Measurements from ENCODE around the gene ATOSB.

ATOSB gene

DNA sequence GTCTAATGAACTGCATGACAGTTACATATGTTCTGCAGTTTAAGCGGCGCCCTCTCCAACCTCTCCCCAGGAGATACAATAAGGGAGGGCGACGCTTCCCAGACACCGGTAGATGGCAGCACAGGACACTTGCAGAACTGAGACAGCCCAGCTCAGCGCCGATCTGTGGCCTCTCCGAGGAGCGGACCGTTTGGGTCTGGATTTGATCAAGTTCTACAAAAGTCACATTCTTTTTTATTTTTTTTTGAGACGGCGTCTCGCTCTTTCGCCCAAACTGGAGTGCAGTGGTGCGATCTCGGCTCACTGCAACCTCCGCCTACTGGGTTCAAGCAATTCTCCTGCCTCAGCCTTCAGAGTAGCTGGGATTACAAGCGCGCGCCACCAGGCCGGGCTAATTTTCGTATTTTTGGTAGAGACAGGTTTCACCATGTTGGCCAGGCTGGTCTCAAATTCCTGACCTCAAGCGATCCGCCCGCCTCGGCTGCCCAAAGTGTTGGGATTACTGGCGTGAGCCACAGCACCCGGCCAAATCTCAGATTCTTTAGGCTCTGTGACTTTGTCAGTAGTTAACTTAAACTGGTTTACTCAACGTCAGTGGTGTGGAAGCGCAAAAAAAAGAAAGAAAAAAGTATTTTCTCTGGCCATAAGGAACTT is 1.4 kb upstream of the ATOSB start:
- peaks cover 19% of the 10 kb centered on the region for H3F3A ChIP-seq (ENCODE audit: control insufficient read depth, insufficient read depth)

GRCh38 chr9:35116539-35116897 is 856 bp upstream of the ATOSB start:
- H3K4me3 ChIP-seq (ENCODE audit: low read length) = peak overlapping the region; percentile 94
- H3K36me3 ChIP-seq (ENCODE audit: control insufficient read depth, low read length) = no peaks in the 10 kb centered on the region
- H3F3A ChIP-seq (ENCODE audit: control insufficient read depth, insufficient read depth) = peaks cover 19% of the 10 kb centered on the region
- H3K9me3 ChIP-seq (ENCODE audit: control insufficient read depth, insufficient read depth, low read length) = no peaks in the 10 kb centered on the region
- peaks cover 37% of the 10 kb centered on the region for H3K4me1 ChIP-seq (ENCODE audit: control insufficient read depth, low read length)
- no peaks in the 10 kb centered on the region for H3K27me3 ChIP-seq (ENCODE audit: control insufficient read depth, low read length)
- TF ChIP-seq, protein P1, sequence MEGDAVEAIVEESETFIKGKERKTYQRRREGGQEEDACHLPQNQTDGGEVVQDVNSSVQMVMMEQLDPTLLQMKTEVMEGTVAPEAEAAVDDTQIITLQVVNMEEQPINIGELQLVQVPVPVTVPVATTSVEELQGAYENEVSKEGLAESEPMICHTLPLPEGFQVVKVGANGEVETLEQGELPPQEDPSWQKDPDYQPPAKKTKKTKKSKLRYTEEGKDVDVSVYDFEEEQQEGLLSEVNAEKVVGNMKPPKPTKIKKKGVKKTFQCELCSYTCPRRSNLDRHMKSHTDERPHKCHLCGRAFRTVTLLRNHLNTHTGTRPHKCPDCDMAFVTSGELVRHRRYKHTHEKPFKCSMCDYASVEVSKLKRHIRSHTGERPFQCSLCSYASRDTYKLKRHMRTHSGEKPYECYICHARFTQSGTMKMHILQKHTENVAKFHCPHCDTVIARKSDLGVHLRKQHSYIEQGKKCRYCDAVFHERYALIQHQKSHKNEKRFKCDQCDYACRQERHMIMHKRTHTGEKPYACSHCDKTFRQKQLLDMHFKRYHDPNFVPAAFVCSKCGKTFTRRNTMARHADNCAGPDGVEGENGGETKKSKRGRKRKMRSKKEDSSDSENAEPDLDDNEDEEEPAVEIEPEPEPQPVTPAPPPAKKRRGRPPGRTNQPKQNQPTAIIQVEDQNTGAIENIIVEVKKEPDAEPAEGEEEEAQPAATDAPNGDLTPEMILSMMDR (IDR thresholded peaks at IDR 0.05; ENCODE audit: low read depth, low read length, poor library complexity, severe bottlenecking) = no peak
- no peak for TF ChIP-seq EZH2phosphoT487 (IDR thresholded peaks at IDR 0.05; ENCODE audit: borderline replicate concordance, low read length)
- no peak overlapping the region for H3K27ac ChIP-seq (ENCODE audit: low read depth, low read length)
- H3K79me2 ChIP-seq (ENCODE audit: control insufficient read depth, low read length) = no peaks in the 10 kb centered on the region
- peak overlapping the region; percentile 97 for H3K4me2 ChIP-seq (ENCODE audit: low read length)
- H3K9me2 ChIP-seq (replicated peaks; ENCODE audit: control insufficient read depth, low read length) = no peaks in the 10 kb centered on the region
- H4K20me1 ChIP-seq (ENCODE audit: control insufficient read depth, insufficient read depth, low read depth, low read length) = no peaks in the 10 kb centered on the region

More for the DNA sequence above, 1.4 kb upstream of the ATOSB start:
- Histone ChIP-seq H3K4me3 (ENCODE audit: low read length) (peak overlapping the region; percentile 94), H3K27me3 (ENCODE audit: control insufficient read depth, low read length) (no peaks in the 10 kb centered on the region), H3K4me2 (ENCODE audit: low read length) (peak overlapping the region; percentile 97), H3K36me3 (ENCODE audit: control insufficient read depth, low read length) (no peaks in the 10 kb centered on the region), H3K4me1 (ENCODE audit: control insufficient read depth, low read length) (peaks cover 33% of the 10 kb centered on the region), H3K9me2 (replicated peaks; ENCODE audit: control insufficient read depth, low read length) (no peaks in the 10 kb centered on the region), H3K9me3 (ENCODE audit: control insufficient read depth, insufficient read depth, low read length) (no peaks in the 10 kb centered on the region), H3K27ac (ENCODE audit: low read depth, low read length) (no peak overlapping the region), H3K79me2 (ENCODE audit: control insufficient read depth, low read length) (no peaks in the 10 kb centered on the region), H4K20me1 (ENCODE audit: control insufficient read depth, insufficient read depth, low read depth, low read length) (no peaks in the 10 kb centered on the region)
- TF ChIP-seq, protein P1 (IDR thresholded peaks at IDR 0.05; ENCODE audit: low read depth, low read length, poor library complexity, severe bottlenecking) = peak; percentile 88
- TF ChIP-seq EZH2phosphoT487 (IDR thresholded peaks at IDR 0.05; ENCODE audit: borderline replicate concordance, low read length) = no peak

- Histone ChIP-seq H3F3A (ENCODE audit: control insufficient read depth, insufficient read depth) (peaks cover 19% of the 10 kb centered on the region), H3K9me3 (ENCODE audit: control insufficient read depth, insufficient read depth, low read length) (no peaks in the 10 kb centered on the region), H4K20me1 (ENCODE audit: control insufficient read depth, insufficient read depth, low read depth, low read length) (no peaks in the 10 kb centered on the region), H3K79me2 (ENCODE audit: control insufficient read depth, low read length) (no peaks in the 10 kb centered on the region), H3K36me3 (ENCODE audit: control insufficient read depth, low read length) (no peaks in the 10 kb centered on the region), H3K9me2 (replicated peaks; ENCODE audit: control insufficient read depth, low read length) (no peaks in the 10 kb centered on the region), H3K27me3 (ENCODE audit: control insufficient read depth, low read length) (0 out of 2 replicates have a peak, but pooled peaks cover 3% of the 10 kb centered on the region), H3K27ac (ENCODE audit: low read depth, low read length) (peak overlapping the region; percentile 85), H3K4me3 (ENCODE audit: low read length) (peak overlapping the region; percentile 94), H3K4me2 (ENCODE audit: low read length) (peak overlapping the region; percentile 97), H3K4me1 (ENCODE audit: control insufficient read depth, low read length) (peaks cover 45% of the 10 kb centered on the region)
- TF ChIP-seq, protein P1 (IDR thresholded peaks at IDR 0.05; ENCODE audit: low read depth, low read length, poor library complexity, severe bottlenecking) = no peak
- TF ChIP-seq EZH2phosphoT487 (IDR thresholded peaks at IDR 0.05; ENCODE audit: borderline replicate concordance, low read length) = no peak
Measured at GRCh38 chr9:35114840-35115628, 628 bp downstream of the ATOSB start.
